Measurements from ENCODE around the gene UCP1. TPM values are rescaled to one million over a fixed set of nuclear protein-coding genes. Genes with fewer than 3 reads are reported as not detected.
"Not testable (repeated sequence)": the region's sequence is repeated elsewhere in the genome, so short reads cannot be mapped to it uniquely, and the experiment has no call there.

UCP1 gene
- polyA plus RNA-seq, 1 donor, result not detected

DNA sequence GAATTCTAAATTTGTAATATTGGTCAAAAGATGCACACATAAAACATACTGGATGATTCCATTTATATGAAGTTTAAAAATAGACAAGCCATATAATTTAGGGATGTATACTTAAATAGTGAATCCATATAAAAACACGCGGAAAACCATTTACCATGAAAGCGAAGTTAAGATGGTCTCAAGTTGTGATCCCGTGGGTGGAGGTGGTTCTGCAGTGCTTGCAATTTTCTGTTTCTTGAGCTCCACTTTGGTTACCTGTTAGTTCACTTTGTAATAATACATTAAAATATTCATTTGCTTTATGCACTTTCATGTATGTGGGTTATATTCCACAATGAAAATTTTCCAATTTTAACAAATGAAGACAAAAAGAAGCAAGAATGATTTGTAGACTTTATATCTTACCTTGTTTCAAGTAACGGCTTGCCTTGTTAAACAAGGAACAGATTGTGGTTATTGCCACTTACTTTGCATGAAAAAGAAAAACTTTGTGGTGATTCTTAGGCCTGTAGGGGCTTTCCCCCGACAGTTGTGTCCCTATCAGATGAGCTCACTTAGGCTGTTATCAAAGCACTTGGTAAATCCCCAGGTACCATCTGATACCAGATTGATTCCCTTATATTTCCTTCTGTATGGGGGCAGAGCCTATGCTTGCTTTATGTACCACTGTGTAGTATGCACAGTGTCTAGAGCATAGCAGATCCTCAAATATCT, 12.2 kb downstream of the UCP1 start:
- Histone ChIP-seq H3K4me1 (ENCODE audit: control insufficient read depth, insufficient read depth, low read length) (no peaks in the 10 kb centered on the region), H3K27ac (ENCODE audit: low read length) (no peak overlapping the region), H3K36me3 (ENCODE audit: control insufficient read depth, insufficient read depth, low read length) (no peaks in the 10 kb centered on the region), H3K9me3 (ENCODE audit: control insufficient read depth, low read depth, low read length) (no peaks in the 10 kb centered on the region), H3K27me3 (ENCODE audit: control insufficient read depth, insufficient read depth, low read length) (no peaks in the 10 kb centered on the region), H3K4me3 (ENCODE audit: low read length) (no peak overlapping the region)
- DNase-seq, result no peak
- 80% methylated on average over 1 of the region's 6 CpGs for WGBS (ENCODE audit: insufficient coverage, low lambda C conversion rate)

DNA sequence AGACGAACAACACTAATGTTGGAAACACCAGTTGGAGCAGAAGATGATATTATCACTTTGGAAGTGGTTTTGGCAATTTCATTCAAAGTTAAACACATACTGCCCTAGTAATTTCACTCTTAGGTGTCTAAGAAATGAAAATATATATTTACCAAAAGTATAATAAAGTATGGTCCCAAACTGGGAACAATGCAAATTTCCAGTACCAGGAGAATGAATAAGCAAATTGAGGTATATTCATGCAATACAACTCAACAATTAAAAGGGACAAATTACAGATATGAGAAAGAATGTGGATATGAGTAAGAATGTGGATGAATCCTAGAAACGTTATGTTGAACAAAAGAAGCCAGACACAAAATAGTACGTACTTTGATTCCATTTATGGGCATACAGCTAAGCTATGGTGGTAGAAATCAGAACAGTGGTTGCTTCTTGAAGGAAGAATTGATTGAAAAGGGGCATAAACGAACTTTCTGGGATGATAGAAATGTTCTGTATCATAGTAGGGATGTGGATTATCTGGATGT, 34.7 kb downstream of the UCP1 start:
- H3K4me3 ChIP-seq (ENCODE audit: low read length), result no peak overlapping the region
- no peaks in the 10 kb centered on the region for H3K4me1 ChIP-seq (ENCODE audit: control insufficient read depth, insufficient read depth, low read length)
- no peak overlapping the region for H3K27ac ChIP-seq (ENCODE audit: low read length)
- WGBS (ENCODE audit: insufficient coverage, low lambda C conversion rate), result 100% methylated on average over 2 of the region's 4 CpGs
- DNase-seq, result no peak
- H3K27me3 ChIP-seq (ENCODE audit: control insufficient read depth, insufficient read depth, low read length), result no peaks in the 10 kb centered on the region
- H3K36me3 ChIP-seq (ENCODE audit: control insufficient read depth, insufficient read depth, low read length), result peaks cover 11% of the 10 kb centered on the region
- no peaks in the 10 kb centered on the region for H3K9me3 ChIP-seq (ENCODE audit: control insufficient read depth, low read depth, low read length)

DNA sequence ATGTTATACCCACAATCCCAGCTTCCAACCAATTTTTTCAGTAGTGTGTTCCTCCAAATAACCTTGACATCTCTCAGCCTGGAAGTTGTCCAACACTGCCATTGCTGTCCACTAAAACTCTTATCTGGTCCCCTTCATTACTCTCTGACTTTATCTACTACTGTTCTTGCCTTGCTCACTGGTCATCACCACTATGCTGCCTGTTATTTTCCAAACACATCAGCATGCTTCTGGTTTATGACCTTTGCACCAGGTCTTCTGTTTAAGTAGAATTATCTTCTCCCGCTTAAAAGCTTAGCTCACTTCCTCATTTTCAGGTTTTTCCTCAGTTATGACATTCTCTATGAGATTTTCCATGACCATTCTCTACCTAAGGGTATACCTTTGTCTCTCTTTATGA, 39.3 kb downstream of the UCP1 start:
- no peak overlapping the region for H3K27ac ChIP-seq (ENCODE audit: low read length)
- peaks cover 5% of the 10 kb centered on the region for H3K36me3 ChIP-seq (ENCODE audit: control insufficient read depth, insufficient read depth, low read length)
- no peaks in the 10 kb centered on the region for H3K27me3 ChIP-seq (ENCODE audit: control insufficient read depth, insufficient read depth, low read length)
- no peak overlapping the region for H3K4me3 ChIP-seq (ENCODE audit: low read length)
- DNase-seq, result peak; percentile 10 to 38
- 0% methylated on average over 1 of the region's 1 CpG for WGBS (ENCODE audit: insufficient coverage, low lambda C conversion rate)
- H3K4me1 ChIP-seq (ENCODE audit: control insufficient read depth, insufficient read depth, low read length), result no peaks in the 10 kb centered on the region
- no peaks in the 10 kb centered on the region for H3K9me3 ChIP-seq (ENCODE audit: control insufficient read depth, low read depth, low read length)

DNA sequence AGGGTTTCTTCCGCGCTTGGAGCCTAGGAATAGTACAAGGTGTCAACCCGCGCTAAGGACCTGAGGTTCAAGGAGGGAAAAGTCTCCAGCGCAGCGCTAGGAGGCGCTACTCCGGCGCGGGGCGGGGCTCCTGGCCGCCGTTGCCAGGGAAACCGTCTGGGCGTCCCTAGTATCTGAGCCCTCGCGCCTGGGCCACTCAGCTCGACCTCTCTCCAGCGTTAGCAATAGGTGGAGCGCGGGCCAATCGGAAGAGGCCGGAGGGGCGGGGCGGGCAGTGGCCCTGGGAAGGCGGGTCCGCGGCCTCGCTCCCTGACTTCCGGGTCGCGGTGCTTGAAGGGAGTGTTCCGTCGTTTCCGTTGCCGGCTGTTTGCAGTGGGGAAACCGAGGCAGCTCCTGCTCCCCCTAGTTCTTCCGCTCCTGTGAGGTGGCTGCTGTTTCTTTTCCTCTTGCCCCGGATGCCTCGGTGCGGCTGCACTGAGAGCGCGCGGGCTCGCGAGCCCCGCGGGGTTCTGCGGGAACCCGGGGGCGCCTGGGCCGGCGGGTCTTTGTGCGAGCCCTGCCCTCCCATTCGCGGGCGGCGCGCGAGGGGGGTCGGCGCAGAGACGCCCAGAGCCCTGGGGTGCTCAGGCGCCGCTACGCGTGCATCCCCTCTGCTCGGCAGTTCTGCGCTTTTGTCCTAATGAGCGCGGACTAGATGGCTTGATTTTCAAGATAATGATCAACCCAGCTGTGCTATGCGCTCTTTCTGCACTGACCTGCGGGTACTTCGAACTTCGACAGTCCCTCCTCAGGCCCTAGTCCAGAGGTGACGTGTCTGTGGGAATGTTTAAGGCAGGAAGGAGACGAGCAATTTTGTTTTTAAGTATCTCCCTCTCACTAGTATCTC, 44.7 kb downstream of the UCP1 start, which contains the start of gene ELMOD2:
TSS of gene ELMOD2 (plus strand) at position 312 of the 886 bp plus-strand sequence. CDS start 1,261 bp downstream, outside the sequence.
- Histone ChIP-seq H3K27me3 (ENCODE audit: control insufficient read depth, insufficient read depth, low read length) (no peaks in the 10 kb centered on the region), H3K4me1 (ENCODE audit: control insufficient read depth, insufficient read depth, low read length) (no peaks in the 10 kb centered on the region), H3K4me3 (ENCODE audit: low read length) (peak within 1 kb of the TSS; percentile 63), H3K27ac (ENCODE audit: low read length) (peak within 1 kb of the TSS; percentile 72), H3K9me3 (ENCODE audit: control insufficient read depth, low read depth, low read length) (no peaks in the 10 kb centered on the region), H3K36me3 (ENCODE audit: control insufficient read depth, insufficient read depth, low read length) (peaks cover 5% of the 10 kb centered on the region)
- peak; percentile 98 to 99 for DNase-seq
- 0% methylated on average over 3 of the region's 77 CpGs for WGBS (ENCODE audit: insufficient coverage, low lambda C conversion rate)

DNA sequence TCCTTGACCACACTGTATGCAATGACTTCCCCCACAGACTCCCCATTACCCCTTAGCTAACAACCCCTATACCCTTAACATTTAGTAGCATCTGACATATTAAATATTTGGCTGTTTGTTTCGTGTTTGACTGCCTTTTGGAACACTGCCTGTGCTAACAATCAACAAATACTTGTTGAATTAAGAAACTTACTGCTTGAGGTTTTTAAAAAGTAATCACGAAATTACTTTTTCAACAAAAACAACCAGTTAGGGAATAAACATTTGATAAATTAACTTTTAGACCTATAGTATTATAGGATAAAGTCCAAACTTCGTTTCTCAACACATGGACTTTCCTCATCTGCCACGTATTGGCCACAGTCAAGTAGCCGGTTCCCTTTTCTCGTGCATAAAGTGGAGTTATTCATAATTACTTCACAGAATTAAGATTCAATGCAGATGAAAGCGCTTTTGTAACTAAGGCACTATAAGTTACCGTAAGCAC, 45.3 kb downstream of the UCP1 start:
- 17% methylated on average over 1 of the region's 8 CpGs for WGBS (ENCODE audit: insufficient coverage, low lambda C conversion rate)
- no peak for DNase-seq
- Histone ChIP-seq H3K9me3 (ENCODE audit: control insufficient read depth, low read depth, low read length) (no peaks in the 10 kb centered on the region), H3K4me3 (ENCODE audit: low read length) (peak overlapping the region; percentile 63), H3K36me3 (ENCODE audit: control insufficient read depth, insufficient read depth, low read length) (peaks cover 5% of the 10 kb centered on the region), H3K27ac (ENCODE audit: low read length) (peak overlapping the region; percentile 0), H3K4me1 (ENCODE audit: control insufficient read depth, insufficient read depth, low read length) (no peaks in the 10 kb centered on the region), H3K27me3 (ENCODE audit: control insufficient read depth, insufficient read depth, low read length) (no peaks in the 10 kb centered on the region)

DNA sequence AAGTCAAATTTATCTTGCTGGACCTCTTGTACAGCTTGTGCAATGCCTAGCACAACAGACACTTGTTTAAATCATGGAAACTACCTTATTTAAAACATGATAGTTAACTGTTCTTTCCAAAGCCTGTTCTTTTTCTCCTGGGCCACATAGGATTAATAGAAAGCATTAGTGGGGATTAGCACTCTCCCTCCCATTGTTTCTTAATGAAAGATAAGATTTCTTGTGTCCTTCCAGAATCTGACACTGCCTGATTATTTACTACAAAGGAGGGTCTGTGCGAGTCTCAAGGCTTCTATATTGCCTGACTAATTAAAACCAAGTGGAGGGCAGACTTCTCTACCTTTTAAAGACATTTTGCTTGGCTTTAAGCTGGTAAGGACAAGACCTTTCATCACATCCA, 53.3 kb downstream of the UCP1 start:
- Histone ChIP-seq H3K9me3 (ENCODE audit: control insufficient read depth, low read depth, low read length) (no peaks in the 10 kb centered on the region), H3K27ac (ENCODE audit: low read length) (no peak overlapping the region), H3K4me1 (ENCODE audit: control insufficient read depth, insufficient read depth, low read length) (no peaks in the 10 kb centered on the region), H3K4me3 (ENCODE audit: low read length) (no peak overlapping the region), H3K36me3 (ENCODE audit: control insufficient read depth, insufficient read depth, low read length) (no peaks in the 10 kb centered on the region), H3K27me3 (ENCODE audit: control insufficient read depth, insufficient read depth, low read length) (no peaks in the 10 kb centered on the region)
- DNase-seq, result no peak
- no CpG with 5 or more reads among the region's 1 CpG for WGBS (ENCODE audit: insufficient coverage, low lambda C conversion rate)

DNA sequence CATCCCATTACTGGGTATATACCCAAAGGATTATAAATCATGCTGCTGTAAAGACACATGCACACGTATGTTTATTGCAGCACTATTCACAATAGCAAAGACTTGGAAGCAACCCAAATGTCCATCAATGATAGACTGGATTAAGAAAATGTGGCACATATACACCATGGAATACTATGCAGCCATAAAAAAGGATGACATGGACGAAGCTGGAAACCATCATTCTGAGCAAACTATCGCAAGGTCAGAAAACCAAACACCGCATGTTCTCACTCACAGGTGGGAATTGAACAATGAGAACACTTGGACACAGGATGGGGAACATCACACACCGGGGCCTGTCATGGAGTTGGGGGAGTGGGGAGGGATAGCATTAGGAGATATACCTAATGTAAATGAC, 55.0 kb downstream of the UCP1 start:
- H3K4me3 ChIP-seq (ENCODE audit: low read length); H3K27ac ChIP-seq (ENCODE audit: low read length); H3K4me1 ChIP-seq (ENCODE audit: control insufficient read depth, insufficient read depth, low read length); H3K9me3 ChIP-seq (ENCODE audit: control insufficient read depth, low read depth, low read length); H3K27me3 ChIP-seq (ENCODE audit: control insufficient read depth, insufficient read depth, low read length); DNase-seq; H3K36me3 ChIP-seq (ENCODE audit: control insufficient read depth, insufficient read depth, low read length): not testable (repeated sequence)
- WGBS (ENCODE audit: insufficient coverage, low lambda C conversion rate), result no CpG with 5 or more reads among the region's 5 CpGs

Other genes with a start within 250 kb of the UCP1 start
- 83.0 TPM for gene SCOC, start 195.3 kb downstream of the UCP1 start, polyA plus RNA-seq
- gene CLGN, start 141.3 kb downstream of the UCP1 start, polyA plus RNA-seq, result 1.9 TPM
- not detected for gene MGAT4D, start 70.7 kb downstream of the UCP1 start, polyA plus RNA-seq
- 30.3 TPM for gene ELMOD2, start 44.8 kb downstream of the UCP1 start, polyA plus RNA-seq
- 27.9 TPM for gene TBC1D9, start 187.4 kb upstream of the UCP1 start, polyA plus RNA-seq